Testis (tissue), 3 donors: ENCODE results near the gene EHHADH. TPM values are rescaled to one million over a fixed set of nuclear protein-coding genes. Genes with fewer than 3 reads are reported as not detected.

Experiments used
- DNase-seq: peaks from one replicate; pipeline ENCODE4 v3.0.0-alpha.2; 2019
- H3K27ac ChIP-seq, 2 donors: fragments of 200-600 bp; sonication (generic); one replicate each; pipeline ENCODE4 v1.5.1; 2019
- H3K27me3 ChIP-seq: fragments of 200-600 bp; sonication (generic); one replicate; pipeline ENCODE4 v1.5.1; 2019
- H3K36me3 ChIP-seq: fragments of 200-600 bp; sonication (generic); one replicate; pipeline ENCODE4 v1.5.1; 2017; ENCODE audit warnings: low read depth; ENCODE audit errors: missing control alignments
- H3K4me1 ChIP-seq: fragments of 200-600 bp; sonication (generic); one replicate; pipeline ENCODE4 v1.5.1; 2019
- H3K4me3 ChIP-seq, 2 donors: fragments of 200-600 bp; sonication (generic); one replicate each; pipeline ENCODE4 v1.5.1; 2017 to 2019
- H3K9me3 ChIP-seq: fragments of 200-600 bp; sonication (generic); one replicate; pipeline ENCODE4 v1.5.1; 2017
- POLR2A ChIP-seq: fragments of 450-650 bp; IDR thresholded peaks from one replicate; pipeline ENCODE4 v1.6.1; 2017; ENCODE audit warnings: antibody characterized with exemption, mild to moderate bottlenecking, moderate library complexity
- WGBS, 2 donors: methylation state at CpG; one replicate each; pipeline ENCODE4 v1.1.5; 2018; 5-methylcytosine and 5-hydroxymethylcytosine counted together
- intact Hi-C: fragments of 100-400 bp; cut with DNase I; formaldehyde crosslinking; loops from one replicate; pipeline ENCODE4 v1.15.1; 2023; ENCODE audit warnings: low total_unique reads
- microRNA-seq, 2 donors: library from miRNA; unstranded; fragments of <30 nt; microRNA quantifications; one replicate each; pipeline ENCODE4, GENCODE V29; 2016; ENCODE audit warnings: borderline number of aligned reads in 2 of 2, borderline replicate concordance in 1 of 2
- polyA plus RNA-seq: library from polyadenylated mRNA; stranded (reverse); fragments of 350-450 nt; fragmentation: Illumina TruSeq; extraction: RNeasy Lipid Tissue Mini Kit (QIAGEN cat#74804); gene quantifications from one replicate; pipeline ENCODE4 v1.2.3, GENCODE V29; 2014; ENCODE audit warnings: low read depth, low replicate concordance; ENCODE audit not compliant: insufficient read depth
- small RNA-seq, 2 donors: library from RNA; depleted of rRNA; stranded (forward); fragments of <200 nt; gene quantifications; one replicate each; pipeline ENCODE3, GENCODE V24; 2016
- total RNA-seq, 2 donors: library from RNA; depleted of rRNA; stranded (reverse); fragments of >200 nt; gene quantifications; one replicate each; pipeline ENCODE4 v1.2.3, GENCODE V29; 2016
- TF ChIP-seq, protein P1 (sequence below), 3 experiments: fragments of 450-650 bp in 2 of 3; fragments of 200-600 bp in 1 of 3; sonication (generic) in 1 of 3; IDR thresholded peaks; one replicate each; pipeline ENCODE4 v1.5.1; 2016 to 2019; ENCODE audit warnings: antibody characterized with exemption in 3 of 3, mild to moderate bottlenecking in 2 of 3, moderate library complexity in 1 of 3

EHHADH gene
- total and polyA plus RNA-seq, 3 donors from 2014 or later, result 5.2 to 7.5 (median 6.1) TPM

DNA sequence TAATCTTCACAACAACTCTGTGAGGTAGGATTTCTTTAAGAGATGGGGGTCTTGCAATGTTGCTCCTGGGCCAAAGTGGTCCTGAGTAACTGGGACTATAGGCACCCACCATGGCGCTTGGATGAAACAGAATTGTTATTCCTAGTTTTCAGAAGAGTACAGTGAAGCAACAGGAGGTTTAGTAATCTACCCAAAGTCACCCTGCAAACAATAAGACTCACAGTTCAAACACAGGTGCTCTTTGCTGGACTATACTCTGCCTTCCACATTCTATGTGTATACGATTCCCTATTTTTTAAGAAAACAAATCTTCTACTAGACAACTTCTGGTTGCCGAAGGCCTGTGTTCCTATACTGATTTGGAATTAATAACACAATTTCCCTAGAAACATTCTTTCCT, 109.1 kb downstream of the EHHADH start:
- H3K4me3 ChIP-seq, result no peak overlapping the region
- H3K4me1 ChIP-seq, result no peaks in the 10 kb centered on the region
- intact Hi-C loops, result no loop called here
- no peaks in the 10 kb centered on the region for H3K36me3 ChIP-seq
- no peaks in the 10 kb centered on the region for H3K9me3 ChIP-seq
- H3K27me3 ChIP-seq, result no peaks in the 10 kb centered on the region
- TF ChIP-seq POLR2A, result no peak
- TF ChIP-seq, protein P1, sequence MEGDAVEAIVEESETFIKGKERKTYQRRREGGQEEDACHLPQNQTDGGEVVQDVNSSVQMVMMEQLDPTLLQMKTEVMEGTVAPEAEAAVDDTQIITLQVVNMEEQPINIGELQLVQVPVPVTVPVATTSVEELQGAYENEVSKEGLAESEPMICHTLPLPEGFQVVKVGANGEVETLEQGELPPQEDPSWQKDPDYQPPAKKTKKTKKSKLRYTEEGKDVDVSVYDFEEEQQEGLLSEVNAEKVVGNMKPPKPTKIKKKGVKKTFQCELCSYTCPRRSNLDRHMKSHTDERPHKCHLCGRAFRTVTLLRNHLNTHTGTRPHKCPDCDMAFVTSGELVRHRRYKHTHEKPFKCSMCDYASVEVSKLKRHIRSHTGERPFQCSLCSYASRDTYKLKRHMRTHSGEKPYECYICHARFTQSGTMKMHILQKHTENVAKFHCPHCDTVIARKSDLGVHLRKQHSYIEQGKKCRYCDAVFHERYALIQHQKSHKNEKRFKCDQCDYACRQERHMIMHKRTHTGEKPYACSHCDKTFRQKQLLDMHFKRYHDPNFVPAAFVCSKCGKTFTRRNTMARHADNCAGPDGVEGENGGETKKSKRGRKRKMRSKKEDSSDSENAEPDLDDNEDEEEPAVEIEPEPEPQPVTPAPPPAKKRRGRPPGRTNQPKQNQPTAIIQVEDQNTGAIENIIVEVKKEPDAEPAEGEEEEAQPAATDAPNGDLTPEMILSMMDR (IDR thresholded peaks at IDR 0.05), result no peak
- DNase-seq, result no peak
- H3K27ac ChIP-seq, result no peak overlapping the region
- 69 to 90% methylated on average over 3 of the region's 3 CpGs for WGBS, 2 donors

Small RNAs within 50 kb of the gene (microRNA-seq; reads per million reads assigned to microRNA genes)
- 0.69 to 1.4 reads per million in 2 donors for gene MIR5588

Small RNAs within 50 kb of the gene (small RNA-seq; reads per million reads assigned to genes)
- 0 to 0.27 reads per million in 2 donors for gene MIR5588

Other genes with a start within 250 kb of the EHHADH start
- 10 to 100 TPM; 21.0 to 33.5 TPM for gene C3orf70, start 101.0 kb downstream of the EHHADH start, total RNA-seq
- gene C3orf70, start 101.0 kb downstream of the EHHADH start, polyA plus RNA-seq, result 11.9 TPM
- 10 to 100 TPM; 43.7 to 66.5 TPM for gene MAP3K13, start 109.1 kb upstream of the EHHADH start, total RNA-seq
- gene MAP3K13, start 109.1 kb upstream of the EHHADH start, polyA plus RNA-seq, result 37.1 TPM
- 10 to 100 TPM; 34.4 to 38.7 TPM for gene TMEM41A, start 245.0 kb upstream of the EHHADH start, total RNA-seq
- gene TMEM41A, start 245.0 kb upstream of the EHHADH start, polyA plus RNA-seq, result 29.9 TPM